ENCODE results near the gene TMEM151B. TPM values are rescaled to one million over a fixed set of nuclear protein-coding genes. Genes with fewer than 3 reads are reported as not detected.

The TMEM151B gene
- total RNA-seq, 1 donor from 2014 or later: 0.13 TPM

- Mint-ChIP-seq H3K9me3 (no peaks in the 10 kb centered on the region), H3K27ac (peak overlapping the region; percentile 57), H3K4me3 (peak overlapping the region; percentile 28), H3K4me1 (no peaks in the 10 kb centered on the region), H3K27me3 (ENCODE audit: insufficient read depth, low read depth) (peaks cover 26% of the 10 kb centered on the region), H3K36me3 (no peaks in the 10 kb centered on the region)
- H2AFZ ChIP-seq (replicated peaks): no peak overlapping the region
- no peaks in the 10 kb centered on the region for H3K9me3 ChIP-seq (ENCODE audit: low read depth)
- no peaks in the 10 kb centered on the region for H3K79me2 ChIP-seq (ENCODE audit: low read depth)
- H3K27ac ChIP-seq: no peak overlapping the region
- no peak for TF ChIP-seq EZH2phosphoT487 (IDR thresholded peaks at IDR 0.05)
- no peak for TF ChIP-seq EZH2 (IDR thresholded peaks at IDR 0.05)
- TF ChIP-seq, protein P1, sequence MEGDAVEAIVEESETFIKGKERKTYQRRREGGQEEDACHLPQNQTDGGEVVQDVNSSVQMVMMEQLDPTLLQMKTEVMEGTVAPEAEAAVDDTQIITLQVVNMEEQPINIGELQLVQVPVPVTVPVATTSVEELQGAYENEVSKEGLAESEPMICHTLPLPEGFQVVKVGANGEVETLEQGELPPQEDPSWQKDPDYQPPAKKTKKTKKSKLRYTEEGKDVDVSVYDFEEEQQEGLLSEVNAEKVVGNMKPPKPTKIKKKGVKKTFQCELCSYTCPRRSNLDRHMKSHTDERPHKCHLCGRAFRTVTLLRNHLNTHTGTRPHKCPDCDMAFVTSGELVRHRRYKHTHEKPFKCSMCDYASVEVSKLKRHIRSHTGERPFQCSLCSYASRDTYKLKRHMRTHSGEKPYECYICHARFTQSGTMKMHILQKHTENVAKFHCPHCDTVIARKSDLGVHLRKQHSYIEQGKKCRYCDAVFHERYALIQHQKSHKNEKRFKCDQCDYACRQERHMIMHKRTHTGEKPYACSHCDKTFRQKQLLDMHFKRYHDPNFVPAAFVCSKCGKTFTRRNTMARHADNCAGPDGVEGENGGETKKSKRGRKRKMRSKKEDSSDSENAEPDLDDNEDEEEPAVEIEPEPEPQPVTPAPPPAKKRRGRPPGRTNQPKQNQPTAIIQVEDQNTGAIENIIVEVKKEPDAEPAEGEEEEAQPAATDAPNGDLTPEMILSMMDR (IDR thresholded peaks at IDR 0.05): no peak
- DNase-seq (ENCODE audit: low spot score): no peak
- no peak overlapping the region for H3K9ac ChIP-seq
- H4K20me1 ChIP-seq (ENCODE audit: low read depth): peaks cover 10% of the 10 kb centered on the region
- no peak overlapping the region for H3K4me3 ChIP-seq
- H3K27me3 ChIP-seq: peaks cover 83% of the 10 kb centered on the region
- H3K4me2 ChIP-seq: no peak overlapping the region
- no peaks in the 10 kb centered on the region for H3K36me3 ChIP-seq
- H3F3A ChIP-seq (ENCODE audit: low read depth): no peaks in the 10 kb centered on the region
- no peaks in the 10 kb centered on the region for H3K4me1 ChIP-seq
These were observed 19.5 kb downstream of the TMEM151B start for GRCh38 chr6:44289726-44290260.

DNA sequence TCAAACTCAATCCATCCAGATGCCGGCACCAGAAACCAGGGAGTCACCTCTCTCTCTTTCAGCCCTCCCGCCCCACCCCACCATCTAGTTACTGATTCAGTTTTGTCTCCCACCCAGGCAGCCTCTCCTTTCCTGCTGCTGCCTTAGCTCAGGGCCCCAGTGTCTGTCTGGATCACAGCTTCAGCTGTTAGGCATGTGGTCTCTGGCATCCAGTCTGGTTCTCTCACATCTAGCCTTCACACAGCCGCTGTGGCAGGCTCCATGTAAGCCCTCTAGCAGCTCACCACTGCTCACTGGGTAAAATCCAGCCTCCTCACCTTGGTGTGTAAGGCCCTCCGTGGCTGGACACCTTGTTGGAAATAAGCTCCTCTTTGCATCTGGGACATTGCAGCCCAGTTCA is 21.6 kb downstream of the TMEM151B start:
- no peak overlapping the region for H3K4me2 ChIP-seq
- H3K27me3 ChIP-seq: peaks cover 84% of the 10 kb centered on the region
- no peaks in the 10 kb centered on the region for H3K36me3 ChIP-seq
- H3K27ac ChIP-seq: no peak overlapping the region
- peaks cover under 1% of the 10 kb centered on the region for H3K4me1 ChIP-seq
- H3K9me3 ChIP-seq (ENCODE audit: low read depth): no peaks in the 10 kb centered on the region
- H3F3A ChIP-seq (ENCODE audit: low read depth): no peaks in the 10 kb centered on the region
- Mint-ChIP-seq H3K4me3 (no peak overlapping the region), H3K27me3 (ENCODE audit: insufficient read depth, low read depth) (peaks cover 23% of the 10 kb centered on the region), H3K4me1 (peaks cover 5% of the 10 kb centered on the region), H3K27ac (no peak overlapping the region), H3K36me3 (no peaks in the 10 kb centered on the region), H3K9me3 (peaks cover 2% of the 10 kb centered on the region)
- no peaks in the 10 kb centered on the region for H4K20me1 ChIP-seq (ENCODE audit: low read depth)
- DNase-seq (ENCODE audit: low spot score): no peak
- H3K79me2 ChIP-seq (ENCODE audit: low read depth): no peaks in the 10 kb centered on the region
- no peak overlapping the region for H2AFZ ChIP-seq (replicated peaks)
- no peak overlapping the region for H3K4me3 ChIP-seq
- no peak overlapping the region for H3K9ac ChIP-seq
- no peak for TF ChIP-seq EZH2 (IDR thresholded peaks at IDR 0.05)
- TF ChIP-seq, protein P1 (IDR thresholded peaks at IDR 0.05): no peak

DNA sequence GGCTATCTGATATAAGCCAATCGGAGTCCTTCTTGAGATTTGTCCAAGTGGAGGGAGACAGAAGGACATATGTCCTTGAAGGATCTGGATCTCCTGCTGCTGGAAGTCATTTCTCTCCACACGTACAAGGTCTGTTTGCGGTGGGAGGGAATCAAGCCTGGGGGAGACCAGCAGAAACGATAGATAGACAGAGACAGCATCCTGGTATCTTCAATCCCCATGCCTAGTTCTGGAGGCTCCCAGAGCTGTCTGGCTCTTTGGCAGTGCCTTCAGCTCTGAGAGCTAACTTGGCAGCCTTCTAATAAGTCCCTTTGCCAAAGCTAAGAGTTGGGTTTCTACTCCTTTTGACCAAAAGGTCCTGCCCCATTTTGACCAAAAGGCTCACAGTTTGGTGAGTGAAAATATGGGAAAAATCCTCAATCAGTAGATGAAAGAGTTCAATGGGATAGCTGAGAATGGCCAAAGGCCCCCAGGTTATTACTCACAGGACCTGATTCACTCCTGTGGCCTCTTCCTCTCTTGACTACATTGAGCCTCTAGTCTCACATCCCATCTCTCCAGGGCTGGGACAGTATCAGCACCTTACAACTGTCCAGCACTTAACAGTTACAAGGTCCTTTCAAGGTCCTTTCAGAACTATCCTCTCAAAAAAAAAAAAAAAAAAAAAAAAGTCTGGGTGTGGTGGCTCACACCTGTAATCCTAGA is 22.6 kb downstream of the TMEM151B start:
- peaks cover 2% of the 10 kb centered on the region for H3K4me1 ChIP-seq
- H4K20me1 ChIP-seq (ENCODE audit: low read depth): peaks cover under 1% of the 10 kb centered on the region
- H3K4me3 Mint-ChIP-seq: no peak overlapping the region
- H3K27ac ChIP-seq: no peak overlapping the region
- H3K4me1 Mint-ChIP-seq: peaks cover 9% of the 10 kb centered on the region
- H3K27me3 Mint-ChIP-seq (ENCODE audit: insufficient read depth, low read depth): peaks cover 20% of the 10 kb centered on the region
- peaks cover 83% of the 10 kb centered on the region for H3K27me3 ChIP-seq
- H3K36me3 Mint-ChIP-seq: no peaks in the 10 kb centered on the region
- H3K9me3 ChIP-seq (ENCODE audit: low read depth): no peaks in the 10 kb centered on the region
- no peak for DNase-seq (ENCODE audit: low spot score)
- H3K9me3 Mint-ChIP-seq: peaks cover 2% of the 10 kb centered on the region
- no peaks in the 10 kb centered on the region for H3K79me2 ChIP-seq (ENCODE audit: low read depth)
- H3F3A ChIP-seq (ENCODE audit: low read depth): no peaks in the 10 kb centered on the region
- H3K4me2 ChIP-seq: no peak overlapping the region
- no peak overlapping the region for H3K9ac ChIP-seq
- TF ChIP-seq, protein P1 (IDR thresholded peaks at IDR 0.05): no peak
- TF ChIP-seq EZH2phosphoT487 (IDR thresholded peaks at IDR 0.05) (no peak), EZH2 (IDR thresholded peaks at IDR 0.05) (no peak)
- no peak overlapping the region for H3K4me3 ChIP-seq
- H3K36me3 ChIP-seq: no peaks in the 10 kb centered on the region
- no peak overlapping the region for H3K27ac Mint-ChIP-seq
- H2AFZ ChIP-seq (replicated peaks): no peak overlapping the region
